Cardiac muscle cell (in vitro differentiated cells and primary cell): ENCODE measurements around the gene CYP4F22. TPM values are rescaled to one million over a fixed set of nuclear protein-coding genes. Genes with fewer than 3 reads are reported as not detected.
A peak's percentile ranks its signal among the peaks of the same experiment; 100 is the strongest.

Experiments
- DNase-seq, 2 donors: peaks; one replicate each; pipeline versions ENCODE4 v3.0.0 to v3.0.0-alpha.2; 2010 to 2017; ENCODE audit warnings: low read depth in 1 of 2, low spot score in 1 of 2
- H3K27ac ChIP-seq: fragments of 200-600 bp; sonication (generic); 2 replicates; pipeline ENCODE4 v1.5.1; 2016
- H3K27me3 ChIP-seq: fragments of 200-600 bp; sonication (generic); 2 replicates; pipeline ENCODE4 v1.6.0; 2016; ENCODE audit warnings: control low read depth
- H3K36me3 ChIP-seq: fragments of 200-600 bp; sonication (generic); 2 replicates; pipeline ENCODE4 v1.5.1; 2016; ENCODE audit warnings: control low read depth
- H3K4me1 ChIP-seq: fragments of 200-600 bp; sonication (generic); 2 replicates; pipeline ENCODE4 v1.8.1; 2017; ENCODE audit warnings: low read depth, mild to moderate bottlenecking, mixed run types
- H3K4me3 ChIP-seq: fragments of 200-600 bp; sonication (generic); 2 replicates; pipeline ENCODE4 v1.5.1; 2016; ENCODE audit warnings: mild to moderate bottlenecking
- H3K9me3 ChIP-seq: fragments of 200-600 bp; sonication (generic); 2 replicates; pipeline ENCODE4 v1.5.1; 2017; ENCODE audit warnings: low read depth, mild to moderate bottlenecking, control low read depth
- CTCF ChIP-seq: IDR thresholded peaks from 2 replicates; pipeline ENCODE4 v1.5.1; 2012; ENCODE audit warnings: low read depth, mild to moderate bottlenecking, low read length
- polyA plus RNA-seq: library from polyadenylated mRNA; unstranded; fragments of >200 nt; fragmentation: Nextera tagmentation; extraction: Ambion mirVana; gene quantifications from 2 replicates; pipeline ENCODE4 v1.2.1, GENCODE V29; 2016
- total RNA-seq: library from RNA; depleted of rRNA; stranded (reverse); fragments of >200 nt; gene quantifications from 2 replicates; pipeline ENCODE4 v1.2.3, GENCODE V29; 2016

CYP4F22 gene
- total and polyA plus RNA-seq, 2 experiments from 2014 or later, result not detected

GRCh38 chr19:15555021-15555420, 46.7 kb downstream of the CYP4F22 start:
- H3K27ac ChIP-seq, result no peak overlapping the region
- H3K4me1 ChIP-seq, result no peaks in the 10 kb centered on the region
- no peaks in the 10 kb centered on the region for H3K36me3 ChIP-seq
- no peak for TF ChIP-seq CTCF
- H3K4me3 ChIP-seq, result no peak overlapping the region
- no peak for DNase-seq
- no peaks in the 10 kb centered on the region for H3K9me3 ChIP-seq
- no peaks in the 10 kb centered on the region for H3K27me3 ChIP-seq

- H3K27ac ChIP-seq, result no peak overlapping the region
- peak; percentile 84 for TF ChIP-seq CTCF
- no peaks in the 10 kb centered on the region for H3K4me1 ChIP-seq
- no peaks in the 10 kb centered on the region for H3K27me3 ChIP-seq
- no peaks in the 10 kb centered on the region for H3K36me3 ChIP-seq
- DNase-seq, result peak; percentile 86 to 95
- no peak overlapping the region for H3K4me3 ChIP-seq
- no peaks in the 10 kb centered on the region for H3K9me3 ChIP-seq
Observed at GRCh38 chr19:15555759-15556633, 47.7 kb downstream of the CYP4F22 start.

GRCh38 chr19:15556634-15557181, 48.4 kb downstream of the CYP4F22 start:
- TF ChIP-seq CTCF, result no peak
- Histone ChIP-seq H3K4me3 (no peak overlapping the region), H3K27me3 (no peaks in the 10 kb centered on the region), H3K36me3 (no peaks in the 10 kb centered on the region), H3K27ac (no peak overlapping the region), H3K4me1 (no peaks in the 10 kb centered on the region), H3K9me3 (no peaks in the 10 kb centered on the region)
- no peak for DNase-seq

- H3K36me3 ChIP-seq, result no peaks in the 10 kb centered on the region
- H3K27ac ChIP-seq, result no peak overlapping the region
- no peaks in the 10 kb centered on the region for H3K4me1 ChIP-seq
- no peak for DNase-seq
- H3K4me3 ChIP-seq, result no peak overlapping the region
- TF ChIP-seq CTCF, result no peak
- H3K9me3 ChIP-seq, result no peaks in the 10 kb centered on the region
- H3K27me3 ChIP-seq, result no peaks in the 10 kb centered on the region
Observed at GRCh38 chr19:15557223-15557622, 48.9 kb downstream of the CYP4F22 start.

- Histone ChIP-seq H3K36me3 (no peaks in the 10 kb centered on the region), H3K27me3 (no peaks in the 10 kb centered on the region), H3K27ac (no peak overlapping the region), H3K4me3 (no peak overlapping the region), H3K9me3 (no peaks in the 10 kb centered on the region), H3K4me1 (no peaks in the 10 kb centered on the region)
- DNase-seq, result no peak
- TF ChIP-seq CTCF, result no peak
Observed at GRCh38 chr19:15562145-15562544, 53.8 kb downstream of the CYP4F22 start.
